ENCODE measurements around the gene MGMT. TPM values are rescaled to one million over a fixed set of nuclear protein-coding genes. Genes with fewer than 3 reads are reported as not detected.

MGMT gene
- polyA plus RNA-seq, 1 experiment: 10.9 TPM

DNA sequence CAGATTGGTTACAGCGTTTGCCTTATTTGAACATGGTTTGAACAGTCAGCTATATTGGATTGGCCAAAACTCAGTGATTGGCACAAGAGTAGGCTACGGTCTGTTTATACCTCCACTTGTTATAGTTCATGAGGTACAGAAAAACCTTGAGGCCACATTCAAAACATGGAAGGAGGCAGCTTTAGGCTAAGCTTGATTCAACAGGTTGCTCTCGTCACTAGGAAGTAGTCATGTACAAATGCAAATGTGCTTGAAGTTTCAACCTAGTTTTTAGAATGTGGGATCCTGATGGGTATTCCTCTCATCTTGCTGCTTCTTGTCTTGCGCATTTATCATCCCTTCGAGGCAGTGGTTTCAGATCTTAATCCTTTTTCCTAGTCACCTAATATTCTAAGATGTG, 132.1 kb downstream of the MGMT start:
- H3K9me3 ChIP-seq (ENCODE audit: control insufficient read depth, insufficient read depth, low read length): peaks cover 11% of the 10 kb centered on the region
- DNase-seq (ENCODE audit: low read depth, low spot score): no peak
- H3K27ac ChIP-seq (ENCODE audit: low read depth, low read length): no peak overlapping the region
- CTCF ChIA-PET: no interaction called here
- POLR2A ChIA-PET: no interaction called here
- TF ChIP-seq, protein P1, sequence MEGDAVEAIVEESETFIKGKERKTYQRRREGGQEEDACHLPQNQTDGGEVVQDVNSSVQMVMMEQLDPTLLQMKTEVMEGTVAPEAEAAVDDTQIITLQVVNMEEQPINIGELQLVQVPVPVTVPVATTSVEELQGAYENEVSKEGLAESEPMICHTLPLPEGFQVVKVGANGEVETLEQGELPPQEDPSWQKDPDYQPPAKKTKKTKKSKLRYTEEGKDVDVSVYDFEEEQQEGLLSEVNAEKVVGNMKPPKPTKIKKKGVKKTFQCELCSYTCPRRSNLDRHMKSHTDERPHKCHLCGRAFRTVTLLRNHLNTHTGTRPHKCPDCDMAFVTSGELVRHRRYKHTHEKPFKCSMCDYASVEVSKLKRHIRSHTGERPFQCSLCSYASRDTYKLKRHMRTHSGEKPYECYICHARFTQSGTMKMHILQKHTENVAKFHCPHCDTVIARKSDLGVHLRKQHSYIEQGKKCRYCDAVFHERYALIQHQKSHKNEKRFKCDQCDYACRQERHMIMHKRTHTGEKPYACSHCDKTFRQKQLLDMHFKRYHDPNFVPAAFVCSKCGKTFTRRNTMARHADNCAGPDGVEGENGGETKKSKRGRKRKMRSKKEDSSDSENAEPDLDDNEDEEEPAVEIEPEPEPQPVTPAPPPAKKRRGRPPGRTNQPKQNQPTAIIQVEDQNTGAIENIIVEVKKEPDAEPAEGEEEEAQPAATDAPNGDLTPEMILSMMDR (IDR thresholded peaks at IDR 0.05; ENCODE audit: low read depth, low read length): no peak
- no peak overlapping the region for H3K4me3 ChIP-seq (ENCODE audit: low read depth, low read length)
- no peaks in the 10 kb centered on the region for H3K27me3 ChIP-seq (ENCODE audit: control insufficient read depth, insufficient read depth, low read length)

DNA sequence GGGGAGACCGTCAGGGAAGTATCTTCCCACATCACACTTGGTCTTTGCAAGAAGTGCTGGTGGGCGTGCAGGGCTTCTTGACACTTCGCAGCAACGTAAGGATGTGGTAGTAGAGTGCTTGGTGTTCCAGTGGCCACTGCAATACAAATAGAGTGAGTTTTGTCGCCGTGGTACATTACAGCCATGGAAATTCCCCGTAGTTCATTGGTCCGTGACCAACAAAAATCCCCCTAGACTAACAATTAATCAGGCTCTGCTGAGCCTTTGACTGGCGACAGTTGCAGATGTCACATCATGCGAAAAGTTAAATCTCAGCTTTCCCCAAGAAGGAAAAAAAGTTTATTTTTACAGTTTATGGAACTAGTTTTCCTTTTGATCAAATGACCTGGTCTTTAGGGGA, 134.7 kb downstream of the MGMT start:
- ChIA-PET CTCF (no interaction called here), POLR2A (no interaction called here)

GRCh38 chr10:129602938-129603535, 136.0 kb downstream of the MGMT start:
- DNase-seq (ENCODE audit: low read depth, low spot score): no peak
- ChIA-PET CTCF (no interaction called here), POLR2A (no interaction called here)
- no peak overlapping the region for H3K4me3 ChIP-seq (ENCODE audit: low read depth, low read length)
- no peak overlapping the region for H3K27ac ChIP-seq (ENCODE audit: low read depth, low read length)
- TF ChIP-seq, protein P1 (IDR thresholded peaks at IDR 0.05; ENCODE audit: low read depth, low read length): no peak
- no peaks in the 10 kb centered on the region for H3K9me3 ChIP-seq (ENCODE audit: control insufficient read depth, insufficient read depth, low read length)
- no peaks in the 10 kb centered on the region for H3K27me3 ChIP-seq (ENCODE audit: control insufficient read depth, insufficient read depth, low read length)

More for the DNA sequence above, 134.7 kb downstream of the MGMT start:
- Histone ChIP-seq H3K27me3 (ENCODE audit: control insufficient read depth, insufficient read depth, low read length) (no peaks in the 10 kb centered on the region), H3K9me3 (ENCODE audit: control insufficient read depth, insufficient read depth, low read length) (no peaks in the 10 kb centered on the region), H3K27ac (ENCODE audit: low read depth, low read length) (no peak overlapping the region), H3K4me3 (ENCODE audit: low read depth, low read length) (no peak overlapping the region)
- no peak for DNase-seq (ENCODE audit: low read depth, low spot score)
- TF ChIP-seq, protein P1 (IDR thresholded peaks at IDR 0.05; ENCODE audit: low read depth, low read length): no peak

DNA sequence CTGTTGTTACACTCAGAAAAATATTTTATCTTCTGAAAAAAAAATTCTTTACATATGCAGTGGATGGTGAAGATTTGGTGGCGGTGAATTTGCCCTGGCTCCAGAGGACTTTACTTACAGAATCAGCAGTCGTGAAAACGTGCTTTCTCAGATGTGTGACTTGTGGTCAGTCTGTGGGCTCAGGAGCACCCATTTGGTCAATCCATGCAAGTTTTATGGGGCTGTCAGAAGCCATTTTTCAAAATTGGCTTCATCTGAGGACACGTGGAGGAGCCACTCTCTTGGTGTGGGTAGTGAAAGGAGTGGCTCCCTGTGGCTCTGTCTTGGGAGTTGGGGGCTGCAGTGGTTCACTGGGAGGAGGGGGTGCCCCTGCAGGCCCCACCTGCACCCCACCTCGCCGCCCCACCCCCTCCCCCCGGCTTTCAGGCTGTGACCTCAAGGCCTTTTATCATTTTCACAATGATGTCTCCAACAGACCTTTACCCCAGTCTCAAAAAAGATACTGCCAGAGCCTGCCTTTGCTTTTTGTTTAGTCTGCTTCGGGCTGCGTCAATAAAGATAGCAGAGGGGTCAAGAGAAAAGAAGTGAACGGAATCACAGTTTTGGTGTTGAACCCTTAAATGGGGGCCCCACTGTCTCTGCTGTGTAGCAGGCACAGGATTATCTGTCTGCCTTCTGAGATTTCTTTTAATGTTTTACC, 137.4 kb downstream of the MGMT start:
- Histone ChIP-seq H3K27ac (ENCODE audit: low read depth, low read length) (no peak overlapping the region), H3K4me3 (ENCODE audit: low read depth, low read length) (no peak overlapping the region), H3K9me3 (ENCODE audit: control insufficient read depth, insufficient read depth, low read length) (peaks cover 8% of the 10 kb centered on the region), H3K27me3 (ENCODE audit: control insufficient read depth, insufficient read depth, low read length) (no peaks in the 10 kb centered on the region)
- POLR2A ChIA-PET: no interaction called here
- TF ChIP-seq, protein P1 (IDR thresholded peaks at IDR 0.05; ENCODE audit: low read depth, low read length): no peak
- DNase-seq (ENCODE audit: low read depth, low spot score): no peak
- CTCF ChIA-PET: no interaction called here

DNA sequence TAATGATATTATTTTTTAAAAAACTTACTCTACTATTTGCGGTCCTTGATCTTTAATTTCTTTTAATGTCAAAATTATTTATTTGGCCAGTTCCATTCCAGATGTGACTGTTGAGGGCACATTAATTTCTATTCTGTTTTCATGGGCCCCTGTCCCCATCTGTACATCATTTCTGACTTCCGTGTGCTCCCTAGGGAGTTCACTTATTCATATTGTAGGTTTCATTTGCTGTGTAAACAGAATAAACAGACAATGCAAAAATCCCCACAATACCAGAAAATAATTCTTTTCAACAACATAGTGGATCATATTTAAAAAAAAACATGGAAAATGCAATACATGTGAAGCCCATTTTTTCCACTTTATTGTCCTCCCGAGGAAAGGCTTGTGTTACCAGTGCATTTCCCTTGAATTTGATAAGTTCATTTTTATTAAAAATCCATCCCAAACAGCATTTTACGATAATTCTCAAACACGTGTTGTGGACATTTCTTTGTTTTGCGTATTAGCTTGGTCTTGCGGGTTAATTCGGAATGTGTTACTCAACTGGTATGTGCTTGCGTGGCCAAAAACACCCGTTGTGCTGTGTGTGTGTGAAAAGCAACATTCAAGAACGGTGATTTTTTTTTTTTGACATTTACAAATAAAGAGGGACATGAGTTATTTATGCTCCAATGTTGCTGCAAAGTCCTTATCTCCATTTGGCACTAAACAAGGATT, 138.4 kb downstream of the MGMT start:
- TF ChIP-seq, protein P1 (IDR thresholded peaks at IDR 0.05; ENCODE audit: low read depth, low read length): no peak
- DNase-seq (ENCODE audit: low read depth, low spot score): no peak
- POLR2A ChIA-PET: no interaction called here

More for the DNA sequence above, 138.4 kb downstream of the MGMT start:
- no peaks in the 10 kb centered on the region for H3K27me3 ChIP-seq (ENCODE audit: control insufficient read depth, insufficient read depth, low read length)
- H3K9me3 ChIP-seq (ENCODE audit: control insufficient read depth, insufficient read depth, low read length): peaks cover 8% of the 10 kb centered on the region
- CTCF ChIA-PET: no interaction called here
- H3K27ac ChIP-seq (ENCODE audit: low read depth, low read length): no peak overlapping the region
- no peak overlapping the region for H3K4me3 ChIP-seq (ENCODE audit: low read depth, low read length)
